Panc1 (cell line): ENCODE measurements around the gene SELENOS.

Source experiments
- CTCF ChIP-seq: fragments of 450-650 bp; IDR thresholded peaks from 2 replicates; pipeline ENCODE4 v1.5.1; 2017; ENCODE audit warnings: mild to moderate bottlenecking
- SIN3A ChIP-seq: IDR thresholded peaks from 2 replicates; pipeline ENCODE4 v1.6.1; 2012; ENCODE audit warnings: low read depth, mild to moderate bottlenecking, low read length, moderate library complexity, borderline replicate concordance; ENCODE audit not compliant: insufficient read depth
- TF ChIP-seq, protein P1 (sequence below), 2 experiments: IDR thresholded peaks; 2 replicates each; pipeline ENCODE4 v1.6.1; 2011 to 2012; ENCODE audit warnings: low read depth in 2 of 2, control low read depth in 1 of 2, low read length in 1 of 2, mild to moderate bottlenecking in 1 of 2, moderate library complexity in 1 of 2; ENCODE audit not compliant: insufficient read depth in 1 of 2

DNA sequence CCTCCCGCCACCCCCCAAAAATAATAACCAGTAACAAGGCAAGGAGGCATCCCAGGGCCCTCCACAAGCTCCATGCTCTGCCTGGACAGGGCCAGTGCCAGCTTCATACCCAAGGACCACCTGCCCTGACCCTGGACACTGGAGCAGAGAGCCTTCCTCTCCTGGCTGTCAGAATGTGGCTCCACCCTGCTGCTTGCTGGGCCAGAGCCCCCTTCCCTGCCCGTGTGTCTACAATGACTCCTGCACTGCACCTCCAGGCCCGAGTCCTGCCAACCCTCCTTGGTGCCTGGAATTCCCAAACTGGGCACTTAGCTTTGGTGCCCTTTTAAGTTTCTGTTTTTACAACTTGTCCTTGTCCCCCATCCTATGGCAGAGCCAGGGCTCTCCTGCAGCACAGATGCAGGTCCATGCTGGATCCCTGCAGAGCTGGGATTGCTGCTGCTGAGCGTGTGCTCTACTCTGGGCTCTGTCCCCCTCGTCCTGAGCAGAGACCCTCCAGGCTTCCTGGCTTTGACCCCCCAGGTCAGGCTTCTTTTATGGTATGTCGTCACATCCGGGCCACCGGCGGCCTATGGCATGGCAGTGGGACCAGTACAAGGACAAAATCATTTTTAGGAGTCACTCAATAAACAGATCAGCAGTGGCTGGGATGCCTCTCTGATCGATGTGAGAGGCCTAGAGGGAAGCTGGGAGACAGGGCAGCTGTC is 29.2 kb upstream of the SELENOS start:
- TF ChIP-seq CTCF (no peak), SIN3A (no peak)
- TF ChIP-seq, protein P1, sequence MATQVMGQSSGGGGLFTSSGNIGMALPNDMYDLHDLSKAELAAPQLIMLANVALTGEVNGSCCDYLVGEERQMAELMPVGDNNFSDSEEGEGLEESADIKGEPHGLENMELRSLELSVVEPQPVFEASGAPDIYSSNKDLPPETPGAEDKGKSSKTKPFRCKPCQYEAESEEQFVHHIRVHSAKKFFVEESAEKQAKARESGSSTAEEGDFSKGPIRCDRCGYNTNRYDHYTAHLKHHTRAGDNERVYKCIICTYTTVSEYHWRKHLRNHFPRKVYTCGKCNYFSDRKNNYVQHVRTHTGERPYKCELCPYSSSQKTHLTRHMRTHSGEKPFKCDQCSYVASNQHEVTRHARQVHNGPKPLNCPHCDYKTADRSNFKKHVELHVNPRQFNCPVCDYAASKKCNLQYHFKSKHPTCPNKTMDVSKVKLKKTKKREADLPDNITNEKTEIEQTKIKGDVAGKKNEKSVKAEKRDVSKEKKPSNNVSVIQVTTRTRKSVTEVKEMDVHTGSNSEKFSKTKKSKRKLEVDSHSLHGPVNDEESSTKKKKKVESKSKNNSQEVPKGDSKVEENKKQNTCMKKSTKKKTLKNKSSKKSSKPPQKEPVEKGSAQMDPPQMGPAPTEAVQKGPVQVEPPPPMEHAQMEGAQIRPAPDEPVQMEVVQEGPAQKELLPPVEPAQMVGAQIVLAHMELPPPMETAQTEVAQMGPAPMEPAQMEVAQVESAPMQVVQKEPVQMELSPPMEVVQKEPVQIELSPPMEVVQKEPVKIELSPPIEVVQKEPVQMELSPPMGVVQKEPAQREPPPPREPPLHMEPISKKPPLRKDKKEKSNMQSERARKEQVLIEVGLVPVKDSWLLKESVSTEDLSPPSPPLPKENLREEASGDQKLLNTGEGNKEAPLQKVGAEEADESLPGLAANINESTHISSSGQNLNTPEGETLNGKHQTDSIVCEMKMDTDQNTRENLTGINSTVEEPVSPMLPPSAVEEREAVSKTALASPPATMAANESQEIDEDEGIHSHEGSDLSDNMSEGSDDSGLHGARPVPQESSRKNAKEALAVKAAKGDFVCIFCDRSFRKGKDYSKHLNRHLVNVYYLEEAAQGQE (IDR thresholded peaks at IDR 0.05; ENCODE audit: insufficient read depth in 1 of 2, low read depth in 2 of 2, low read length in 1 of 2), result no peak
